Nephron (organoid): ENCODE measurements around the gene CFAP100.

Experiments used
- H3K27ac Mint-ChIP-seq, 3 experiments: 2 replicates each; pipeline ENCODE4 v1.8.0; 2020; ENCODE audit warnings: mixed read lengths in 3 of 3, mild to moderate bottlenecking in 2 of 3, moderate library complexity in 1 of 3
- H3K27me3 Mint-ChIP-seq: 2 replicates; pipeline ENCODE4 v1.8.0; 2021; ENCODE audit warnings: low read depth, mild to moderate bottlenecking, moderate library complexity, mixed read lengths
- H3K36me3 Mint-ChIP-seq: 2 replicates; pipeline ENCODE4 v1.8.0; 2020; ENCODE audit warnings: low read depth, mixed read lengths
- H3K4me1 Mint-ChIP-seq: 2 replicates; pipeline ENCODE4 v1.8.0; 2020; ENCODE audit warnings: mixed read lengths
- H3K4me3 Mint-ChIP-seq, 3 experiments: 2 replicates each; pipeline ENCODE4 v1.8.0; 2020; ENCODE audit warnings: mild to moderate bottlenecking in 3 of 3, mixed read lengths in 3 of 3, moderate library complexity in 2 of 3
- H3K9me3 Mint-ChIP-seq: 2 replicates; pipeline ENCODE4 v1.8.0; 2020; ENCODE audit warnings: mixed read lengths
- TF ChIP-seq, protein P1 (sequence below), 3 experiments: fragments of 200-600 bp; sonication (generic); IDR thresholded peaks; one replicate each; pipeline ENCODE4 v1.5.0; 2021; ENCODE audit warnings: antibody characterized with exemption in 3 of 3; ENCODE audit not compliant: unreplicated experiment in 3 of 3

The CFAP100 gene

DNA sequence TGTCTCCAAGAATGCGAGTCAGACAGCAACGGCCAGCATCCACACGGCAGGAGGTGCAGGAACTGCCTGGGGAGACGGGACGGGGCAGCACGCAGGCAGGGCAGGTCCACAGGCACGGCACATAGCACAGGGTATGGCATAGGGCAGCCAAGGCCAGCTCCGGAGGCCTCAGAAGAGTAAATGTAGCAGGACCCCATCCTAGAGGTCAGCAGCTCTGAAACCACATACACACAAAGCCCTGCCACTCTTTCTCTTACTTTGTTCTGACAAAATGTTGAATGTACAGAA, 54.1 kb downstream of the CFAP100 start:
- Mint-ChIP-seq H3K27me3 (no peaks in the 10 kb centered on the region), H3K9me3 (no peaks in the 10 kb centered on the region), H3K4me1 (peaks cover 5% of the 10 kb centered on the region), H3K4me3 (no peak overlapping the region), H3K36me3 (peaks cover 29% of the 10 kb centered on the region), H3K27ac (no peak overlapping the region)
- TF ChIP-seq, protein P1, sequence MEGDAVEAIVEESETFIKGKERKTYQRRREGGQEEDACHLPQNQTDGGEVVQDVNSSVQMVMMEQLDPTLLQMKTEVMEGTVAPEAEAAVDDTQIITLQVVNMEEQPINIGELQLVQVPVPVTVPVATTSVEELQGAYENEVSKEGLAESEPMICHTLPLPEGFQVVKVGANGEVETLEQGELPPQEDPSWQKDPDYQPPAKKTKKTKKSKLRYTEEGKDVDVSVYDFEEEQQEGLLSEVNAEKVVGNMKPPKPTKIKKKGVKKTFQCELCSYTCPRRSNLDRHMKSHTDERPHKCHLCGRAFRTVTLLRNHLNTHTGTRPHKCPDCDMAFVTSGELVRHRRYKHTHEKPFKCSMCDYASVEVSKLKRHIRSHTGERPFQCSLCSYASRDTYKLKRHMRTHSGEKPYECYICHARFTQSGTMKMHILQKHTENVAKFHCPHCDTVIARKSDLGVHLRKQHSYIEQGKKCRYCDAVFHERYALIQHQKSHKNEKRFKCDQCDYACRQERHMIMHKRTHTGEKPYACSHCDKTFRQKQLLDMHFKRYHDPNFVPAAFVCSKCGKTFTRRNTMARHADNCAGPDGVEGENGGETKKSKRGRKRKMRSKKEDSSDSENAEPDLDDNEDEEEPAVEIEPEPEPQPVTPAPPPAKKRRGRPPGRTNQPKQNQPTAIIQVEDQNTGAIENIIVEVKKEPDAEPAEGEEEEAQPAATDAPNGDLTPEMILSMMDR (IDR thresholded peaks at IDR 0.05; ENCODE audit: unreplicated experiment in 3 of 3) = no peak

DNA sequence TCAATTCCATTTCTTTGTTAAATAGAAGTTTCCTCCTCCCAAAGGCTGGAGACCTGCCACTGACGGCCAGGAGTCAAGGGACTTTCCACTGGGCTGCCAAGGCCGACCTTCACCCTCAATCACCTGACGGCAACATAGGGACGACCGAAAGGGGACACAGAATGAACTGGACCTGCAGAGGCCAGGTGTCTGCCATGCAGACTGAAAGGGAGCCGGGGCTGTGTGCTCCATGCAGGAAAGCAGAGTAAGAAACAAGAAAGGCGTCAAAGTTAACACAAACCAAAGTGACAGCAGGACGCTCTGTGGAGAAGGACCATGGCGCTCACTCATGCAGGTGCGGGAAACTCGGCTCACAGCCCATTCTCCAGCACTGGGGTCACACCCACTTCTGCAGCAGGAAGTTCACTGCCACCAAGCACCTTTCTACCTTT, 54.9 kb downstream of the CFAP100 start:
- Mint-ChIP-seq H3K27me3 (no peaks in the 10 kb centered on the region), H3K4me3 (no peak overlapping the region), H3K4me1 (peaks cover 5% of the 10 kb centered on the region), H3K27ac (no peak overlapping the region), H3K36me3 (peaks cover 34% of the 10 kb centered on the region), H3K9me3 (no peaks in the 10 kb centered on the region)
- TF ChIP-seq, protein P1 (IDR thresholded peaks at IDR 0.05; ENCODE audit: unreplicated experiment in 3 of 3) = no peak

DNA sequence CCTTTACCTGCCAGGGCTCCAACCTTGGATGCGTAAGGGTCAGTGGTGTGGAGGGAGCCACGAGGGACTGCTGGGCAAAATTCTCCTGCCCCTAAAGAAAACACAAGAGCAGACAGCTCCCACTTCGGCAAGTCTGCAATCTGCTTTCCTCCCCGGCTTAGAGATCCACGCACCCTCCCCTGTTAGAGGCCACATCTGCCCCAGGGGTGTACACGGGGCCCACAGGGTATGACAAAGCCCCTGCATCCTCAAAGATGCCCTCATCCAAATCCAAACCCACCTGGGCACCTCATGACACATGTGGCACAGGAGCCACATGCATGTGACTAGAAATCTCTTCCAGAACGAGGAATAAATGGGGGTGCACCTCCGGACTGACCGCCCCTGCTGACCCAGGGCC, 55.5 kb downstream of the CFAP100 start:
- Mint-ChIP-seq H3K4me1 (peaks cover 5% of the 10 kb centered on the region), H3K9me3 (no peaks in the 10 kb centered on the region), H3K27ac (no peak overlapping the region), H3K4me3 (no peak overlapping the region), H3K27me3 (no peaks in the 10 kb centered on the region), H3K36me3 (peaks cover 38% of the 10 kb centered on the region)
- TF ChIP-seq, protein P1 (IDR thresholded peaks at IDR 0.05; ENCODE audit: unreplicated experiment in 3 of 3) = no peak

DNA sequence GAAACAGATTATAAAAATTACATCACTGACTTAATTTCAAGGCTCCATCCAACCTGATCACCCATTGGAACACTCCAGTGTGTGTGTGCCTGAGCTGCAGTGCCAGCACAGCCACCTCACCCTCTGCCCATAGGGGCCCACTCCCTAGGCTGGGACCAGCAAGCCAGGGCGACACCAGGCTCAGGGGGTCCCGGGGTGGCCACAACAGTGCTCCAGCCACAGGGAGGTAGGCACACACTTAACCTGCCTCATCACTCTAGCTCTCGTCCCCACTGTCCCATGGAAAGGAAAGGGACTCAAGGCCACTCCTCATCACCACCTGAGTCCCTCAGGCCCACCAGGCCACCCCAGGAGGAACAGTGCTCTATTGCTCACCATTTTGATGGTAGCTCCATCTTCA, 56.0 kb downstream of the CFAP100 start:
- Mint-ChIP-seq H3K9me3 (no peaks in the 10 kb centered on the region), H3K4me1 (peaks cover 5% of the 10 kb centered on the region), H3K4me3 (no peak overlapping the region), H3K27ac (no peak overlapping the region), H3K36me3 (peaks cover 41% of the 10 kb centered on the region), H3K27me3 (no peaks in the 10 kb centered on the region)
- TF ChIP-seq, protein P1 (IDR thresholded peaks at IDR 0.05; ENCODE audit: unreplicated experiment in 3 of 3) = no peak

DNA sequence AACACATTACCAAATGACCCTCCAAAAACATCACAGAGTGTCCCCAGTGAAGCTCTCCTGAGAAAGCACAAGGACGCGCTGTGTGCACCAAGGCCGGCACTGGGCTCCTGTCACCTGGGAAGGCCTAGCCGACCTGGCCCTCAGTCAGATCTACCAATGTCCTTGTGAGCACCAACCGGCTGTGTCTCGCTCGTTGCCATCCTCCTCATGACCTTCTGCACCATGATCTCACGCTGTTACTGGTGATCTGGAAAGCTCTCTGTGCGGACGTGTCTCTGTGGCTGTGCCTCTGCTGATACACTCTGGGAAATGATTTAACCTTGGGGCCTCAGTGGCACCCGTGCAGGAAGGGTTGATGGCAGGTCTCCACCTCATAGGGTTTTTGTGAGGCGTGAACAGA, 56.8 kb downstream of the CFAP100 start:
- Mint-ChIP-seq H3K36me3 (peaks cover 43% of the 10 kb centered on the region), H3K27ac (no peak overlapping the region), H3K27me3 (no peaks in the 10 kb centered on the region), H3K4me1 (peaks cover 5% of the 10 kb centered on the region), H3K4me3 (no peak overlapping the region), H3K9me3 (no peaks in the 10 kb centered on the region)
- TF ChIP-seq, protein P1 (IDR thresholded peaks at IDR 0.05; ENCODE audit: unreplicated experiment in 3 of 3) = no peak

DNA sequence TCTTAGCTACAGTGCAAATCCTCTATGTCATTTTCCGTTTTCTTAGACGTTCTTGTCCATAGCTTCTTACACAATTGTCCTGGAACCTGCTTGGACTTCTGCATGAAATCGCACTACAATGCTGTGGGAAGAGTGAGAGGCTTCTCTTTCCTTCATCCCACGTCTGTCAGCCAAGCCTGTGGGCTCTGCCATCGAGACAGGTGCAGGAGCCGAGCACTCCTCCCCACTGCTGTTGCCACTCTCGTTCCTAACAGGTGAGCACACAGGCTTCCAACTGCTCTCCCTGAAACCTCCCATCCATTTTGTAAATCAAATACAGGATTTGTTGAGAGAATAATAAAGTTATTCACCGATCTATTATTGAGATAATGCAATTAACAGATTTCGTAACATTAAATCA, 57.5 kb downstream of the CFAP100 start:
- H3K36me3 Mint-ChIP-seq = peaks cover 50% of the 10 kb centered on the region
- no peak overlapping the region for H3K4me3 Mint-ChIP-seq
- no peaks in the 10 kb centered on the region for H3K9me3 Mint-ChIP-seq
- no peaks in the 10 kb centered on the region for H3K27me3 Mint-ChIP-seq
- H3K27ac Mint-ChIP-seq = no peak overlapping the region
- TF ChIP-seq, protein P1 (IDR thresholded peaks at IDR 0.05; ENCODE audit: unreplicated experiment in 3 of 3) = no peak
- H3K4me1 Mint-ChIP-seq = peaks cover 5% of the 10 kb centered on the region
